Neuronal stem cell (in vitro differentiated cells): ENCODE data around the gene ZSCAN23.

ENCODE experiments used
- DNase-seq: peaks from one replicate; pipeline ENCODE4 v3.0.0-alpha.2; 2013; ENCODE audit warnings: low spot score
- H2AFZ ChIP-seq: one replicate; pipeline ENCODE4 v1.6.1; 2013; ENCODE audit warnings: mild to moderate bottlenecking, low read length, inconsistent platforms
- H2AK5ac ChIP-seq: 2 replicates; pipeline ENCODE4 v1.6.1; 2013; ENCODE audit warnings: low read depth, mild to moderate bottlenecking, inconsistent platforms, low read length, moderate library complexity, mixed read lengths
- H2BK120ac ChIP-seq: 2 replicates; pipeline ENCODE4 v1.6.1; 2013; ENCODE audit warnings: low read depth, mild to moderate bottlenecking, inconsistent platforms, low read length, moderate library complexity, mixed read lengths
- H2BK12ac ChIP-seq: one replicate; pipeline ENCODE4 v1.6.1; 2013; ENCODE audit warnings: low read length, inconsistent platforms
- H2BK15ac ChIP-seq: 2 replicates; pipeline ENCODE4 v1.6.1; 2013; ENCODE audit warnings: mild to moderate bottlenecking, low read length, inconsistent platforms, mixed read lengths
- H2BK5ac ChIP-seq: one replicate; pipeline ENCODE4 v1.6.1; 2013; ENCODE audit warnings: inconsistent platforms, mild to moderate bottlenecking, low read length, moderate library complexity
- H3K14ac ChIP-seq: one replicate; pipeline ENCODE4 v1.6.1; 2013; ENCODE audit warnings: low read length, inconsistent platforms
- H3K18ac ChIP-seq: 2 replicates; pipeline ENCODE4 v1.6.1; 2013; ENCODE audit warnings: low read length, inconsistent platforms
- H3K23ac ChIP-seq: 2 replicates; pipeline ENCODE4 v1.6.1; 2013; ENCODE audit warnings: low read depth, mild to moderate bottlenecking, mixed read lengths, low read length, inconsistent platforms; ENCODE audit not compliant: poor library complexity
- H3K27ac ChIP-seq: replicated peaks from 3 replicates; pipeline ENCODE4 v1.5.1; 2013; ENCODE audit warnings: low read length, inconsistent platforms
- H3K27me3 ChIP-seq, 3 experiments: 2 replicates each; pipeline ENCODE4 v1.6.1; 2013; ENCODE audit warnings: low read length in 3 of 3, mild to moderate bottlenecking in 2 of 3, inconsistent platforms in 1 of 3, low read depth in 1 of 3, mixed read lengths in 1 of 3, moderate library complexity in 1 of 3; ENCODE audit not compliant: control insufficient read depth in 3 of 3, insufficient read depth in 3 of 3
- H3K36me3 ChIP-seq, 2 donors: replicated peaks in 1 of 2; 2 replicates each; pipeline ENCODE4 v1.6.1; 2013; ENCODE audit warnings: low read length in 2 of 2; ENCODE audit not compliant: control insufficient read depth in 2 of 2, insufficient read depth in 2 of 2
- H3K4ac ChIP-seq: 2 replicates; pipeline ENCODE4 v1.6.1; 2013; ENCODE audit warnings: inconsistent platforms, mild to moderate bottlenecking, low read length, moderate library complexity
- H3K4me1 ChIP-seq, 2 donors: 1 replicate in 1 of 2; 2 replicates in 1 of 2; pipeline ENCODE4 v1.6.1; 2013; ENCODE audit warnings: low read length in 2 of 2, low read depth in 1 of 2; ENCODE audit not compliant: control insufficient read depth in 2 of 2, insufficient read depth in 1 of 2
- H3K4me2 ChIP-seq: one replicate; pipeline ENCODE4 v1.6.1; 2013; ENCODE audit warnings: mild to moderate bottlenecking, low read length, inconsistent platforms; ENCODE audit not compliant: insufficient read depth, poor library complexity, severe bottlenecking
- H3K4me3 ChIP-seq, 2 donors: 2 replicates each; pipeline ENCODE4 v1.5.1; 2013; ENCODE audit warnings: low read length in 2 of 2, mild to moderate bottlenecking in 2 of 2, inconsistent platforms in 1 of 2, moderate library complexity in 1 of 2
- H3K79me1 ChIP-seq: one replicate; pipeline ENCODE4 v1.6.1; 2013; ENCODE audit warnings: low read depth, mild to moderate bottlenecking, inconsistent platforms, low read length, moderate library complexity
- H3K9ac ChIP-seq: one replicate; pipeline ENCODE4 v1.6.1; 2013; ENCODE audit warnings: mild to moderate bottlenecking, low read depth, low read length, inconsistent platforms; ENCODE audit not compliant: poor library complexity
- H3K9me3 ChIP-seq, 2 donors: replicated peaks in 1 of 2; 2 replicates each; pipeline versions ENCODE3 to v1.6.1; 2013; ENCODE audit warnings: low read length in 2 of 2, mild to moderate bottlenecking in 2 of 2, inconsistent platforms in 1 of 2, low read depth in 1 of 2, mixed read lengths in 1 of 2, moderate library complexity in 1 of 2; ENCODE audit not compliant: control insufficient read depth in 2 of 2, insufficient read depth in 1 of 2
- H4K8ac ChIP-seq: one replicate; pipeline ENCODE4 v1.6.1; 2013; ENCODE audit warnings: low read depth, mild to moderate bottlenecking, inconsistent platforms, low read length, moderate library complexity
- H4K91ac ChIP-seq: one replicate; pipeline ENCODE4 v1.6.1; 2013; ENCODE audit warnings: low read length, low read depth, mild to moderate bottlenecking, inconsistent platforms; ENCODE audit not compliant: poor library complexity
- WGBS, 2 donors: extraction: QIAGEN DNeasy Blood & Tissue Kit; methylation state at CpG; one replicate each; pipeline ENCODE4 v1.1.7; 2013; ENCODE audit warnings: missing lambda C conversion rate in 2 of 2, mixed read lengths in 1 of 2; ENCODE audit not compliant: insufficient read length in 2 of 2, insufficient replicate concordance in 1 of 2; ENCODE audit errors: extremely low coverage in 2 of 2; 5-methylcytosine and 5-hydroxymethylcytosine counted together

ZSCAN23 gene

DNA sequence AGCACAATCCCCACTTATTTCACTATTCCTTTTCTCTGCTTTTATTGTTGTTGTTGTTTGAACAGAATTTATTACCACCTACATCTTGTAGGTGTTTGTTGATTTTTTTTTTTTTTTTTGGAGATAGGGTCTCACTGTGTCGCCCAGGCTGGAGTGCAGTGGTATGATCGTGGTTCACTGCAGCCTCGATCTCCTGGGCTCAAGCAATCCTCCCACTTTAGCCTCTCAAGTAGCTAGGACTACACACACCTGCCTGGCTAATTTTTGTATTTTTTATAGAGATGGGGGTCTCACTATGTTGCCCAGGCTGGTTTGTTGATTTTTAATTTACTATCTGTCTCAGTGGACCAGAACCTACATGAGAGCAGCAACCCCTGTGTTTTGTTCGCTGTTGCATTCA is 47.4 kb downstream of the ZSCAN23 start:
- no peak overlapping the region for H3K18ac ChIP-seq
- no peak overlapping the region for H2BK12ac ChIP-seq
- H3K4me1 ChIP-seq = peaks cover 0 to 6% of the 10 kb centered on the region in 2 donors
- H3K14ac ChIP-seq = no peak overlapping the region
- no peaks in the 10 kb centered on the region for H3K27me3 ChIP-seq
- H4K91ac ChIP-seq = no peak overlapping the region
- no peak overlapping the region for H3K4me3 ChIP-seq
- H3K79me1 ChIP-seq = peaks cover 4% of the 10 kb centered on the region
- H2AFZ ChIP-seq = no peak overlapping the region
- no peak overlapping the region for H3K23ac ChIP-seq
- DNase-seq = no peak
- no peak overlapping the region for H3K4me2 ChIP-seq
- peaks cover 0 to 16% of the 10 kb centered on the region in 2 donors for H3K9me3 ChIP-seq
- no peak overlapping the region for H3K9ac ChIP-seq
- no CpG with 5 or more reads among the region's 4 CpGs for WGBS, 2 donors
- H2BK120ac ChIP-seq = no peak overlapping the region
- no peak overlapping the region for H2AK5ac ChIP-seq
- peaks cover 18 to 75% of the 10 kb centered on the region in 2 donors for H3K36me3 ChIP-seq
- no peak overlapping the region for H3K27ac ChIP-seq
- H3K4ac ChIP-seq = no peak overlapping the region
- H2BK15ac ChIP-seq = no peak overlapping the region
- no peak overlapping the region for H4K8ac ChIP-seq
- no peak overlapping the region for H2BK5ac ChIP-seq

DNA sequence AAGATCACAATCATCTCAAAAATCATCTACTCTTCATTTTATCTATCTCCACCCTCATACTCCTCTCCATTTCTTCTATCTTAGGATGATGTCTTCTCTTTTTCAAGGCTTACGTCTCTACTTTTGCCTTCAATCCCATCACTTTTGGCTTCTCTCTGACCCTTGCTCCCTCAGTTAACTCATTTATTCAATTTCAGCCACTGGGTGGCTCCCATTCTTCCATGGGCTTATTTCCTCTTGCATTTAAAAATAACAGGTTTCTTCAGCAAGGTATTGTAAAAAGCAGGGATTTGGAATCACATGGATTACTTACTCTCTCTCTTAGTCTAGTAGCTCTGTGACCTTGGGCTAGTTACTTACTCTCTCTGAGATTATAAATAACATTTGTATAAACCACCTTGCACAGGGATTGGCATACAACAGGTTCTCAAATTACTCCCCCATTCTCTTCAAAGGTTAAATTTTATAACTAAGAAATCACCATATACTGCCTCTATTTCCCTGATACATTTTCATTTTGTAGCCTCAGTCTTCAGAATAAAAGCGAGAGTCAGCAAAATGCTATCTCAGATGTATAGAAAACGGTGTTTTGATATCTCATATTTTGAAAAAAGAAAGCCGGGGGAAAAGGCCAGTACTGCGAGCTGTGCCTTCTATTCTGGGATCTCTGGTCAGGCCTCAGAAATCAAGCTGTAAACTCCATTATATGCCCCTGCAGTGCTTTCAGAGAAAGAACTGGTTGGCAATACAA is 49.2 kb downstream of the ZSCAN23 start:
- no peak overlapping the region for H4K8ac ChIP-seq
- H3K23ac ChIP-seq = no peak overlapping the region
- no peak overlapping the region for H2BK120ac ChIP-seq
- no peak overlapping the region for H2BK15ac ChIP-seq
- H3K27me3 ChIP-seq = no peaks in the 10 kb centered on the region
- H4K91ac ChIP-seq = no peak overlapping the region
- no peak overlapping the region for H3K27ac ChIP-seq
- no peak overlapping the region for H3K9ac ChIP-seq
- no peak for DNase-seq
- no peak overlapping the region for H3K4me2 ChIP-seq
- no peak overlapping the region for H3K14ac ChIP-seq
- H2BK12ac ChIP-seq = no peak overlapping the region
- WGBS, 2 donors = no CpG with 5 or more reads among the region's 5 CpGs
- H3K18ac ChIP-seq = no peak overlapping the region
- H3K36me3 ChIP-seq = peaks cover 33 to 93% of the 10 kb centered on the region in 2 donors
- H3K4me1 ChIP-seq = peaks cover 0 to 6% of the 10 kb centered on the region in 2 donors
- H3K79me1 ChIP-seq = peaks cover under 1% of the 10 kb centered on the region
- H2AK5ac ChIP-seq = no peak overlapping the region
- peaks cover 0 to 28% of the 10 kb centered on the region in 2 donors for H3K9me3 ChIP-seq
- no peak overlapping the region for H3K4ac ChIP-seq
- no peak overlapping the region for H2AFZ ChIP-seq
- H2BK5ac ChIP-seq = no peak overlapping the region
- H3K4me3 ChIP-seq = no peak overlapping the region

DNA sequence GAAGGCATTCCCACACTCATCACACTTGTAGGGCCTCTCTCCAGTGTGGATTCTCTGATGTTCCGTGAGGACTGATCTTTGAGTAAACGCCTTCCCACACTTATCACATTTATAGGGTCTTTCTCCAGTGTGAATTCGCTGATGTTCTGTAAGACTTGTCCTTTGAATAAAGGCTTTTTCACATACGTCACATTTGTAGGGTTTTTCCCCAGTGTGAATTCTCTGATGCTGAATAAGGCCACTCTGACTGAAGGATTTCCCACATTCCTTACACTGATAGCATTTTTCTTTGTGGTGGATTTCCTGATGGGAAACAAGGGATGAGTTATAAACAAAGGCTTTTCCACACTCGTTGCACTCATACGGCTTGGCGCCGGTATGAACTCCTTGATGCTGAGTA is 52.6 kb downstream of the ZSCAN23 start:
- Histone ChIP-seq H3K4me2 (no peak overlapping the region), H2BK12ac (no peak overlapping the region), H3K27ac (no peak overlapping the region), H2AK5ac (no peak overlapping the region), H2AFZ (no peak overlapping the region), H3K9me3 (peaks cover 0 to 28% of the 10 kb centered on the region in 2 donors), H3K18ac (no peak overlapping the region), H3K79me1 (no peaks in the 10 kb centered on the region), H3K4me1 (no peaks in the 10 kb centered on the region), H3K9ac (no peak overlapping the region), H3K27me3 (no peaks in the 10 kb centered on the region), H4K91ac (no peak overlapping the region), H3K23ac (no peak overlapping the region), H2BK120ac (no peak overlapping the region), H2BK5ac (no peak overlapping the region), H3K4me3 (no peak overlapping the region), H2BK15ac (no peak overlapping the region), H4K8ac (no peak overlapping the region), H3K14ac (no peak overlapping the region), H3K36me3 (peaks cover 34 to 100% of the 10 kb centered on the region in 2 donors), H3K4ac (no peak overlapping the region)
- DNase-seq = no peak
- WGBS, 2 donors = no CpG with 5 or more reads among the region's 8 CpGs

GRCh38 chr6:28384143-28384533 is 59.2 kb downstream of the ZSCAN23 start:
- no CpG with 5 or more reads among the region's 2 CpGs for WGBS, 2 donors
- Histone ChIP-seq H3K23ac (no peak overlapping the region), H3K4me3 (no peak overlapping the region), H2AFZ (no peak overlapping the region), H3K36me3 (peaks cover 25 to 100% of the 10 kb centered on the region in 2 donors), H4K91ac (no peak overlapping the region), H3K14ac (no peak overlapping the region), H2AK5ac (no peak overlapping the region), H3K4ac (no peak overlapping the region), H3K9ac (no peak overlapping the region), H4K8ac (no peak overlapping the region), H2BK120ac (no peak overlapping the region), H3K27me3 (no peaks in the 10 kb centered on the region), H3K18ac (no peak overlapping the region), H2BK12ac (no peak overlapping the region), H2BK5ac (no peak overlapping the region), H3K79me1 (peaks cover 2% of the 10 kb centered on the region), H3K4me2 (no peak overlapping the region), H2BK15ac (no peak overlapping the region), H3K9me3 (peaks cover 4 to 15% of the 10 kb centered on the region in 2 donors), H3K27ac (no peak overlapping the region), H3K4me1 (peaks cover 0 to 1% of the 10 kb centered on the region in 2 donors)
- no peak for DNase-seq
